Progenitor cell of endocrine pancreas (in vitro differentiated cells): ENCODE data around the gene EXOG. TPM values are rescaled to one million over a fixed set of nuclear protein-coding genes. Genes with fewer than 3 reads are reported as not detected.

ENCODE experiments used
- DNase-seq: peaks from one replicate; pipeline ENCODE4 v3.0.0; 2021; ENCODE audit warnings: low spot score; ENCODE audit not compliant: unreplicated experiment
- H3K27ac Mint-ChIP-seq: 2 replicates; pipeline ENCODE4 v1.8.0; 2021; ENCODE audit warnings: mild to moderate bottlenecking, moderate library complexity, mixed read lengths
- H3K27me3 Mint-ChIP-seq: 2 replicates; pipeline ENCODE4 v1.8.0; 2021; ENCODE audit warnings: mixed read lengths
- H3K36me3 Mint-ChIP-seq: 2 replicates; pipeline ENCODE4 v1.8.0; 2022; ENCODE audit warnings: mixed read lengths; ENCODE audit not compliant: insufficient read depth
- H3K4me1 Mint-ChIP-seq: 2 replicates; pipeline ENCODE4 v1.8.0; 2021; ENCODE audit warnings: low read depth, mixed read lengths
- H3K4me3 Mint-ChIP-seq: 2 replicates; pipeline ENCODE4 v1.8.0; 2021; ENCODE audit warnings: low read depth, mild to moderate bottlenecking, moderate library complexity, mixed read lengths
- H3K9me3 Mint-ChIP-seq: 2 replicates; pipeline ENCODE4 v1.8.0; 2021; ENCODE audit warnings: low read depth, mixed read lengths
- CTCF ChIP-seq: fragments of 200-600 bp; sonication (generic); IDR thresholded peaks from one replicate; pipeline ENCODE4 v1.5.0; 2021; ENCODE audit warnings: antibody characterized with exemption, mild to moderate bottlenecking; ENCODE audit not compliant: unreplicated experiment
- total RNA-seq: library from RNA; stranded (reverse); gene quantifications from 2 replicates; pipeline ENCODE4 v1.2.1, GENCODE V29; 2021

The EXOG gene
- total RNA-seq, 1 donor from 2014 or later, result 15.2 TPM

- no peak for TF ChIP-seq CTCF
- H3K27ac Mint-ChIP-seq, result no peak overlapping the region
- no peak for DNase-seq
- H3K36me3 Mint-ChIP-seq, result peaks cover 14% of the 10 kb centered on the region
- no peak overlapping the region for H3K4me3 Mint-ChIP-seq
- H3K9me3 Mint-ChIP-seq, result no peaks in the 10 kb centered on the region
- no peaks in the 10 kb centered on the region for H3K27me3 Mint-ChIP-seq
- peaks cover 4% of the 10 kb centered on the region for H3K4me1 Mint-ChIP-seq
These were observed 18.2 kb upstream of the EXOG start for GRCh38 chr3:38477839-38478450.

GRCh38 chr3:38478901-38479300 lies 17.2 kb upstream of the EXOG start:
- Mint-ChIP-seq H3K9me3 (no peaks in the 10 kb centered on the region), H3K27me3 (no peaks in the 10 kb centered on the region), H3K4me3 (no peak overlapping the region), H3K36me3 (peaks cover 20% of the 10 kb centered on the region), H3K27ac (peak overlapping the region; percentile 6), H3K4me1 (peaks cover 4% of the 10 kb centered on the region)
- TF ChIP-seq CTCF, result no peak
- no peak for DNase-seq

GRCh38 chr3:38479431-38480092 lies 16.6 kb upstream of the EXOG start:
- H3K9me3 Mint-ChIP-seq, result no peaks in the 10 kb centered on the region
- peaks cover 3% of the 10 kb centered on the region for H3K4me1 Mint-ChIP-seq
- no peak overlapping the region for H3K4me3 Mint-ChIP-seq
- DNase-seq, result peak; percentile 29
- peaks cover 21% of the 10 kb centered on the region for H3K36me3 Mint-ChIP-seq
- TF ChIP-seq CTCF, result peak; percentile 86
- no peaks in the 10 kb centered on the region for H3K27me3 Mint-ChIP-seq
- H3K27ac Mint-ChIP-seq, result peak overlapping the region; percentile 6

- H3K9me3 Mint-ChIP-seq, result no peaks in the 10 kb centered on the region
- peaks cover 2% of the 10 kb centered on the region for H3K4me1 Mint-ChIP-seq
- H3K27me3 Mint-ChIP-seq, result no peaks in the 10 kb centered on the region
- no peak overlapping the region for H3K27ac Mint-ChIP-seq
- H3K36me3 Mint-ChIP-seq, result peaks cover 25% of the 10 kb centered on the region
- DNase-seq, result no peak
- no peak overlapping the region for H3K4me3 Mint-ChIP-seq
- TF ChIP-seq CTCF, result no peak
These were observed 16.1 kb upstream of the EXOG start for GRCh38 chr3:38480093-38480445.

- H3K4me3 Mint-ChIP-seq, result no peak overlapping the region
- H3K36me3 Mint-ChIP-seq, result peaks cover 27% of the 10 kb centered on the region
- no peaks in the 10 kb centered on the region for H3K9me3 Mint-ChIP-seq
- H3K27me3 Mint-ChIP-seq, result no peaks in the 10 kb centered on the region
- TF ChIP-seq CTCF, result no peak
- no peak for DNase-seq
- no peak overlapping the region for H3K27ac Mint-ChIP-seq
- H3K4me1 Mint-ChIP-seq, result peaks cover 2% of the 10 kb centered on the region
These were observed 15.2 kb upstream of the EXOG start for GRCh38 chr3:38480930-38481329.
